Neural progenitor cell (in vitro differentiated cells): ENCODE results near the gene CPEB2.

Experiments
- EZH2 ChIP-seq: fragments of 200-600 bp; sonication (generic); IDR thresholded peaks from 2 replicates; pipeline ENCODE4 v1.6.1; 2017; ENCODE audit warnings: antibody characterized with exemption, mild to moderate bottlenecking, moderate library complexity
- TF ChIP-seq, protein P1 (sequence below): fragments of 200-600 bp; sonication (generic); IDR thresholded peaks from 2 replicates; pipeline ENCODE4 v1.5.1; 2017; ENCODE audit warnings: antibody characterized with exemption, mild to moderate bottlenecking

GRCh38 chr4:15117270-15117946 is 115.1 kb downstream of the CPEB2 start:
- TF ChIP-seq, protein P1, sequence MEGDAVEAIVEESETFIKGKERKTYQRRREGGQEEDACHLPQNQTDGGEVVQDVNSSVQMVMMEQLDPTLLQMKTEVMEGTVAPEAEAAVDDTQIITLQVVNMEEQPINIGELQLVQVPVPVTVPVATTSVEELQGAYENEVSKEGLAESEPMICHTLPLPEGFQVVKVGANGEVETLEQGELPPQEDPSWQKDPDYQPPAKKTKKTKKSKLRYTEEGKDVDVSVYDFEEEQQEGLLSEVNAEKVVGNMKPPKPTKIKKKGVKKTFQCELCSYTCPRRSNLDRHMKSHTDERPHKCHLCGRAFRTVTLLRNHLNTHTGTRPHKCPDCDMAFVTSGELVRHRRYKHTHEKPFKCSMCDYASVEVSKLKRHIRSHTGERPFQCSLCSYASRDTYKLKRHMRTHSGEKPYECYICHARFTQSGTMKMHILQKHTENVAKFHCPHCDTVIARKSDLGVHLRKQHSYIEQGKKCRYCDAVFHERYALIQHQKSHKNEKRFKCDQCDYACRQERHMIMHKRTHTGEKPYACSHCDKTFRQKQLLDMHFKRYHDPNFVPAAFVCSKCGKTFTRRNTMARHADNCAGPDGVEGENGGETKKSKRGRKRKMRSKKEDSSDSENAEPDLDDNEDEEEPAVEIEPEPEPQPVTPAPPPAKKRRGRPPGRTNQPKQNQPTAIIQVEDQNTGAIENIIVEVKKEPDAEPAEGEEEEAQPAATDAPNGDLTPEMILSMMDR, result no peak
- no peak for TF ChIP-seq EZH2
